HCT116 (cell line): Measurements from ENCODE around the gene DIS3L2. TPM values are rescaled to one million over a fixed set of nuclear protein-coding genes. Genes with fewer than 3 reads are reported as not detected.
A peak's percentile ranks its signal among the peaks of the same experiment; 100 is the strongest.

Experiments used
- ATAC-seq: fragments of 200-7000 bp; cut with Tn5 transposase; 2 replicates; pipeline ENCODE4 v1.9.1; 2020; ENCODE audit warnings: mild to moderate bottlenecking, moderate library complexity
- BruUV-seq: library from RNA; stranded (reverse); fragments of 400-500 nt; replicated peaks from 2 replicates; lab custom pipeline; 2021; lab: Mats Ljungman, UMichigan
- CTCF ChIA-PET: fragments of 300-600 bp; sonication (Branson Sonifier 250); formaldehyde crosslinking; loops from one replicate; lab custom pipeline; 2021; ENCODE audit warnings: antibody characterized with exemption; lab: Charles Lee
- POLR2A ChIA-PET: fragments of 300-600, 350-600 bp; sonication (Branson Sonifier 250); formaldehyde crosslinking; loops from one replicate; lab custom pipeline; 2021; ENCODE audit warnings: antibody characterized with exemption; lab: Charles Lee
- RAD21 ChIA-PET, 2 experiments: fragments of 300-600 bp; sonication (Branson Sonifier 250); formaldehyde crosslinking; loops; one replicate each; lab custom pipeline; 2023; ENCODE audit warnings: low total read pairs in 2 of 2; ENCODE audit not compliant: uncharacterized antibody in 2 of 2, unreplicated experiment in 2 of 2, low non-redundant PET in 1 of 2; lab: Charles Lee
- DNase-seq: peaks from one replicate; pipeline ENCODE4 v3.0.0-alpha.2; 2010; ENCODE audit warnings: low read depth, low spot score
- H2AFZ ChIP-seq: fragments of 200-600 bp; shearing (Covaris generic), sonication (generic); 2 replicates; pipeline ENCODE4 v1.6.1; 2017; ENCODE audit warnings: low read depth, mixed run types, mixed read lengths, antibody characterized with exemption, low read length; ENCODE audit not compliant: poor library complexity, severe bottlenecking
- H3K27ac ChIP-seq: 2 replicates; pipeline ENCODE4 v1.5.1; 2012; ENCODE audit warnings: low read depth, low read length
- H3K27me3 ChIP-seq: fragments of 200-600 bp; sonication (generic); 2 replicates; pipeline ENCODE4 v1.6.1; 2016; ENCODE audit warnings: mixed run types, low read length, mixed read lengths; ENCODE audit not compliant: insufficient read depth
- H3K36me3 ChIP-seq, 2 experiments: fragments of 200-500 bp in 1 of 2; fragments of 200-600 bp in 1 of 2; sonication (Bioruptor generic) in 1 of 2; sonication (generic) in 1 of 2; 2 replicates each; pipeline versions ENCODE4 v1.5.1 to v1.6.1; 2014 to 2016; ENCODE audit warnings: low read length in 2 of 2, inconsistent platforms in 1 of 2, mixed read lengths in 1 of 2, mixed run types in 1 of 2; ENCODE audit not compliant: insufficient read depth in 2 of 2, control insufficient read depth in 1 of 2
- H3K4me1 ChIP-seq, 2 experiments: fragments of 200-600 bp in 1 of 2; sonication (generic) in 1 of 2; 2 replicates each; pipeline versions ENCODE4 v1.5.1 to v1.6.1; 2012 to 2017; ENCODE audit warnings: low read length in 2 of 2, inconsistent platforms in 1 of 2, mild to moderate bottlenecking in 1 of 2, mixed read lengths in 1 of 2, mixed run types in 1 of 2, moderate library complexity in 1 of 2; ENCODE audit not compliant: insufficient read depth in 2 of 2, control insufficient read depth in 1 of 2
- H3K4me2 ChIP-seq: fragments of 200-600 bp; sonication (generic); 2 replicates; pipeline ENCODE4 v1.6.1; 2017; ENCODE audit warnings: mixed run types, low read length, mixed read lengths
- H3K4me3 ChIP-seq, 2 experiments: fragments of 200-600 bp in 1 of 2; sonication (generic) in 1 of 2; replicated peaks in 1 of 2; 2 replicates each; pipeline ENCODE4 v1.5.1; 2011 to 2016; ENCODE audit warnings: low read length in 2 of 2, control low read depth in 1 of 2, low read depth in 1 of 2, mild to moderate bottlenecking in 1 of 2, mixed read lengths in 1 of 2, mixed run types in 1 of 2
- H3K79me2 ChIP-seq: fragments of 200-600 bp; sonication (generic); 2 replicates; pipeline ENCODE4 v1.6.1; 2017; ENCODE audit warnings: mild to moderate bottlenecking, mixed run types, low read length, moderate library complexity, mixed read lengths; ENCODE audit not compliant: insufficient read depth
- H3K9ac ChIP-seq: fragments of 200-600 bp; sonication (generic); 2 replicates; pipeline ENCODE4 v1.6.1; 2016; ENCODE audit warnings: low read length, mixed read lengths
- H3K9me2 ChIP-seq: fragments of 200-600 bp; sonication (generic), shearing (Covaris generic); 2 replicates; pipeline ENCODE4 v1.6.1; 2017; ENCODE audit warnings: mixed run types, mild to moderate bottlenecking, moderate library complexity; ENCODE audit not compliant: insufficient read depth
- H3K9me3 ChIP-seq, 2 experiments: fragments of 200-500 bp in 1 of 2; fragments of 200-600 bp in 1 of 2; sonication (Bioruptor generic) in 1 of 2; sonication (generic) in 1 of 2; 2 replicates each; pipeline ENCODE4 v1.6.1; 2014 to 2017; ENCODE audit warnings: low read length in 2 of 2, mixed read lengths in 2 of 2, inconsistent platforms in 1 of 2, low read depth in 1 of 2, mild to moderate bottlenecking in 1 of 2, mixed run types in 1 of 2, moderate library complexity in 1 of 2; ENCODE audit not compliant: control insufficient read depth in 1 of 2, insufficient read depth in 1 of 2
- H4K20me1 ChIP-seq: fragments of 200-600 bp; sonication (generic), shearing (Covaris generic); 2 replicates; pipeline ENCODE4 v1.6.1; 2017; ENCODE audit warnings: mixed run types, mild to moderate bottlenecking, moderate library complexity; ENCODE audit not compliant: insufficient read depth
- CBX3 ChIP-seq: IDR thresholded peaks from 2 replicates; pipeline ENCODE4 v1.6.1; 2012; ENCODE audit warnings: low read depth
- CEBPB ChIP-seq: IDR thresholded peaks from 2 replicates; pipeline ENCODE4 v1.6.1; 2012; ENCODE audit warnings: low read depth
- EGR1 ChIP-seq: IDR thresholded peaks from 2 replicates; pipeline ENCODE4 v1.6.1; 2012; ENCODE audit warnings: low read depth
- EZH2phosphoT487 ChIP-seq: fragments of 200-600 bp; IDR thresholded peaks from 2 replicates; pipeline ENCODE4 v1.6.1; 2018; ENCODE audit warnings: antibody characterized with exemption, borderline replicate concordance
- JUND ChIP-seq: IDR thresholded peaks from 2 replicates; pipeline ENCODE4 v1.6.1; 2012
- POLR2AphosphoS5 ChIP-seq: IDR thresholded peaks from 2 replicates; pipeline ENCODE4 v1.6.1; 2011; ENCODE audit warnings: mild to moderate bottlenecking, low read depth, low read length, moderate library complexity
- RAD21 ChIP-seq: IDR thresholded peaks from 2 replicates; pipeline ENCODE4 v1.6.1; 2012; ENCODE audit warnings: low read depth, mild to moderate bottlenecking
- SP1 ChIP-seq: IDR thresholded peaks from 2 replicates; pipeline ENCODE4 v1.6.1; 2012; ENCODE audit warnings: low read depth
- TCF7L2 ChIP-seq: IDR thresholded peaks from 2 replicates; pipeline ENCODE4 v1.7.0; 2011; ENCODE audit warnings: borderline replicate concordance, inconsistent platforms; ENCODE audit not compliant: insufficient read depth, insufficient read length; ENCODE audit errors: extremely low read depth
- ZFX ChIP-seq: fragments of 450-650 bp; IDR thresholded peaks from 2 replicates; pipeline ENCODE4 v1.6.1; 2017
- ZNF274 ChIP-seq: fragments of 200-500 bp; sonication (Bioruptor generic); IDR thresholded peaks from 2 replicates; pipeline ENCODE4 v1.6.1; 2014; ENCODE audit warnings: mild to moderate bottlenecking, low read depth, low read length, inconsistent platforms
- intact Hi-C: fragments of 100-400 bp; cut with micrococcal nuclease; formaldehyde crosslinking; loops from 2 replicates; pipeline ENCODE4 v1.10.0; 2022
- total RNA-seq: library from RNA; stranded (reverse); gene quantifications from one replicate; pipeline ENCODE4 v1.2.1, GENCODE V29; 2021; ENCODE audit not compliant: unreplicated experiment
- TF ChIP-seq, protein P1 (sequence below), 3 experiments: fragments of 200-600 bp in 1 of 3; sonication (generic) in 1 of 3; IDR thresholded peaks in 2 of 3; conservative IDR thresholded peaks in 1 of 3; 2 replicates each; pipeline ENCODE4 v1.5.1; 2012 to 2017; ENCODE audit warnings: low read depth in 2 of 3, low read length in 2 of 3, antibody characterized with exemption in 1 of 3, borderline replicate concordance in 1 of 3, control low read depth in 1 of 3, mild to moderate bottlenecking in 1 of 3, mixed read lengths in 1 of 3, mixed run types in 1 of 3, moderate library complexity in 1 of 3; ENCODE audit not compliant: insufficient read depth in 1 of 3
- TF ChIP-seq, protein P2 (sequence below): IDR thresholded peaks from 2 replicates; pipeline ENCODE4 v1.6.1; 2012
- TF ChIP-seq, protein P3 (sequence below): IDR thresholded peaks from 2 replicates; pipeline ENCODE4 v1.6.1; 2011; ENCODE audit warnings: mild to moderate bottlenecking, low read length, moderate library complexity; ENCODE audit not compliant: insufficient replicate concordance; ENCODE audit errors: extremely low read depth

DIS3L2 gene
- total RNA-seq, 1 experiment from 2014 or later: 42.5 TPM

DNA sequence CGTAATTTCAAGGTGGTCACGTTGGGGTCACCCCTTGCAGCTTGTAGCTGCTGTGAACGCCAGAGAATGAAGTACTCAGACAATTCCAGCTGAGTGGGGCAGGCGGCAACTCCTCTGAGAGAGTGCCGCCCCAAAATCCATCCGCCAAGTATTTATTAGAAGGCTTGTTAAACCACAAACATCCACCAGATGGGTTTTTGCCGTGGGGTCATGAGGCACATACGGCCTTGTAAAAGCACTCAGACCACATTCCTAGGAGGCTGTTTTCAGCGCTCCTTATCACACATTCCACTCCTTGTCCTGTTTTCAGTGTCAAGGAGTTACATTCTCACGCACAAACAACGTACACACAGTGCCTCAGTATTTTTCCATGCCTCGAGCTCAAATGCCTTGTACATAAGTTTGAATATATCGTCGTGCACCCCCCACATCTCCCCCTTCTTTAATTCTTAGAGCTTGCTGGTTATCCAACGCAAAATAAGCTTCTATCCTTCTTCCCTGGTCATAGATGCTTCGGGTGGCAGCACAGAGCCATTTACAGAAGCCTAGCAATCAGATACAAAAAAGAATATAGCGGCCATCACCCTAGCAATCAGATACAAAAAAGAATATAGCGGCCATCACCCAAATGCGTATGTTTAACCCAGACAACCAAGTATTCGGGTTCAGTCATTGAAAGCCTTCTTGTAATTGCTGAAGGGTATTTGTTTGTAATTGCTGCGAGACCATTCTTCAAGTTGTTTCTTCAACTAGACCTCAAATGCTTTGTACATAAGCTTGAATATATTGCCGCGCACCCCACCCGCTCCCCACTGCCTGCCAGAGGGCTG, 424.4 kb downstream of the DIS3L2 start (continued):
- TF ChIP-seq, protein P1, sequence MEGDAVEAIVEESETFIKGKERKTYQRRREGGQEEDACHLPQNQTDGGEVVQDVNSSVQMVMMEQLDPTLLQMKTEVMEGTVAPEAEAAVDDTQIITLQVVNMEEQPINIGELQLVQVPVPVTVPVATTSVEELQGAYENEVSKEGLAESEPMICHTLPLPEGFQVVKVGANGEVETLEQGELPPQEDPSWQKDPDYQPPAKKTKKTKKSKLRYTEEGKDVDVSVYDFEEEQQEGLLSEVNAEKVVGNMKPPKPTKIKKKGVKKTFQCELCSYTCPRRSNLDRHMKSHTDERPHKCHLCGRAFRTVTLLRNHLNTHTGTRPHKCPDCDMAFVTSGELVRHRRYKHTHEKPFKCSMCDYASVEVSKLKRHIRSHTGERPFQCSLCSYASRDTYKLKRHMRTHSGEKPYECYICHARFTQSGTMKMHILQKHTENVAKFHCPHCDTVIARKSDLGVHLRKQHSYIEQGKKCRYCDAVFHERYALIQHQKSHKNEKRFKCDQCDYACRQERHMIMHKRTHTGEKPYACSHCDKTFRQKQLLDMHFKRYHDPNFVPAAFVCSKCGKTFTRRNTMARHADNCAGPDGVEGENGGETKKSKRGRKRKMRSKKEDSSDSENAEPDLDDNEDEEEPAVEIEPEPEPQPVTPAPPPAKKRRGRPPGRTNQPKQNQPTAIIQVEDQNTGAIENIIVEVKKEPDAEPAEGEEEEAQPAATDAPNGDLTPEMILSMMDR (IDR thresholded peaks at IDR 0.05 in 2 of 3, conservative IDR thresholded peaks at IDR 0.05 in 1 of 3; ENCODE audit: borderline replicate concordance in 1 of 3, insufficient read depth in 1 of 3, low read depth in 2 of 3, low read length in 2 of 3): peak in 1 of 3 experiments; percentile 29; a peak in 1 of 6 replicates

DNA sequence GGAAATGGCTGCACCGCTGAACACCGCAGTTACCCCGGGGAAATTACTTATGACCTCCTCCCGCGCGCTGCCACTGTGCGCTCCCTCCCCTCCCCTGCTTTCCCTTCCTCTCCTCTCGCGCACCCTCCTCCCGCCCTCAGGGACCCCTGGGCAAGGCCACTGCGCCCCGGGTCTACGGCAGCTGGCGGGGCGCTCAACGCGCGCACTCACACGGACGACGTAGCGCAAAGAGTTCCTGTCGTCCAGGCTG, 424.9 kb downstream of the DIS3L2 start:
- ATAC-seq (no peak), DNase-seq (no peak)
- Histone ChIP-seq H3K27ac (no peak overlapping the region), H3K27me3 (no peaks in the 10 kb centered on the region), H3K4me3 (no peak overlapping the region), H3K79me2 (no peaks in the 10 kb centered on the region), H4K20me1 (no peaks in the 10 kb centered on the region), H3K9me2 (no peaks in the 10 kb centered on the region), H3K4me1 (peaks cover 13 to 14% of the 10 kb centered on the region in 2 experiments), H3K9ac (no peak overlapping the region), H3K36me3 (no peaks in the 10 kb centered on the region), H3K4me2 (no peak overlapping the region), H3K9me3 (no peaks in the 10 kb centered on the region), H2AFZ (no peak overlapping the region)
- ChIA-PET POLR2A (no interaction called here), CTCF (no interaction called here), RAD21 (no interaction called here)
- no TSS peak for BruUV-seq
- intact Hi-C loops: no loop called here
- no peak for TF ChIP-seq RAD21
- TF ChIP-seq CBX3: no peak
- no peak for TF ChIP-seq ZNF274
- no peak for TF ChIP-seq EZH2phosphoT487
- TF ChIP-seq EGR1: no peak
- TF ChIP-seq, protein P2, sequence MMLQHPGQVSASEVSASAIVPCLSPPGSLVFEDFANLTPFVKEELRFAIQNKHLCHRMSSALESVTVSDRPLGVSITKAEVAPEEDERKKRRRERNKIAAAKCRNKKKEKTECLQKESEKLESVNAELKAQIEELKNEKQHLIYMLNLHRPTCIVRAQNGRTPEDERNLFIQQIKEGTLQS: no peak
- TF ChIP-seq CEBPB: no peak
- no peak for TF ChIP-seq ZFX
- no peak for TF ChIP-seq SP1
- TF ChIP-seq, protein P1 (IDR thresholded peaks at IDR 0.05 in 2 of 3, conservative IDR thresholded peaks at IDR 0.05 in 1 of 3; ENCODE audit: borderline replicate concordance in 1 of 3, insufficient read depth in 1 of 3, low read depth in 2 of 3, low read length in 2 of 3): no peak
- no peak for TF ChIP-seq TCF7L2
- TF ChIP-seq JUND: no peak
- TF ChIP-seq, protein P3, sequence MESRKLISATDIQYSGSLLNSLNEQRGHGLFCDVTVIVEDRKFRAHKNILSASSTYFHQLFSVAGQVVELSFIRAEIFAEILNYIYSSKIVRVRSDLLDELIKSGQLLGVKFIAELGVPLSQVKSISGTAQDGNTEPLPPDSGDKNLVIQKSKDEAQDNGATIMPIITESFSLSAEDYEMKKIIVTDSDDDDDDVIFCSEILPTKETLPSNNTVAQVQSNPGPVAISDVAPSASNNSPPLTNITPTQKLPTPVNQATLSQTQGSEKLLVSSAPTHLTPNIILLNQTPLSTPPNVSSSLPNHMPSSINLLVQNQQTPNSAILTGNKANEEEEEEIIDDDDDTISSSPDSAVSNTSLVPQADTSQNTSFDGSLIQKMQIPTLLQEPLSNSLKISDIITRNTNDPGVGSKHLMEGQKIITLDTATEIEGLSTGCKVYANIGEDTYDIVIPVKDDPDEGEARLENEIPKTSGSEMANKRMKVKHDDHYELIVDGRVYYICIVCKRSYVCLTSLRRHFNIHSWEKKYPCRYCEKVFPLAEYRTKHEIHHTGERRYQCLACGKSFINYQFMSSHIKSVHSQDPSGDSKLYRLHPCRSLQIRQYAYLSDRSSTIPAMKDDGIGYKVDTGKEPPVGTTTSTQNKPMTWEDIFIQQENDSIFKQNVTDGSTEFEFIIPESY: no peak
- no peak for TF ChIP-seq POLR2AphosphoS5
